ENCODE data around the gene TUBB2A. TPM values are rescaled to one million over a fixed set of nuclear protein-coding genes. Genes with fewer than 3 reads are reported as not detected.
"Not testable (repeated sequence)": the region's sequence is repeated elsewhere in the genome, so short reads cannot be mapped to it uniquely, and the experiment has no call there.

TUBB2A gene
- total RNA-seq, 1 experiment from 2014 or later: 112 TPM

DNA sequence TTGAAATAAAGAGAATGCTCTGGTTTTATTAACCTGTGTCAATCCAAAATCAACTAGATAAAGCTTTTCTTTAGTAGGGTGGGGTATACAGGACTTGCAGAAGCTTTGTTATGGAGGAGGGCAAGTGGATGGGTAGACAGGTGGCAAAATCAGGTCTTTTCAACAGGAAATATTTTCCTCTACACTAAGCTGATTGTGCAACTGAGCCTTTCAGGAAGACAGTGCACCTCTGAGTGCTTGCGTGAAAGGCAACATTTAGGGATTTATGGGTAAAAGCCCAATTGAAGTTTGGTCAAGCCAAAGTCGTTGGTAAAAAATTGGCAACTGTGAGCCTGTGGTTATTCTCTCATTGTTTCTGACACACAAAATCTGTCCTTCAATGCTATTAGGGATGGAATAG lies 23.8 kb upstream of the TUBB2A start:
- POLR2A ChIA-PET (ENCODE audit: low non-redundant PET): no interaction called here
- TF ChIP-seq, protein P1, sequence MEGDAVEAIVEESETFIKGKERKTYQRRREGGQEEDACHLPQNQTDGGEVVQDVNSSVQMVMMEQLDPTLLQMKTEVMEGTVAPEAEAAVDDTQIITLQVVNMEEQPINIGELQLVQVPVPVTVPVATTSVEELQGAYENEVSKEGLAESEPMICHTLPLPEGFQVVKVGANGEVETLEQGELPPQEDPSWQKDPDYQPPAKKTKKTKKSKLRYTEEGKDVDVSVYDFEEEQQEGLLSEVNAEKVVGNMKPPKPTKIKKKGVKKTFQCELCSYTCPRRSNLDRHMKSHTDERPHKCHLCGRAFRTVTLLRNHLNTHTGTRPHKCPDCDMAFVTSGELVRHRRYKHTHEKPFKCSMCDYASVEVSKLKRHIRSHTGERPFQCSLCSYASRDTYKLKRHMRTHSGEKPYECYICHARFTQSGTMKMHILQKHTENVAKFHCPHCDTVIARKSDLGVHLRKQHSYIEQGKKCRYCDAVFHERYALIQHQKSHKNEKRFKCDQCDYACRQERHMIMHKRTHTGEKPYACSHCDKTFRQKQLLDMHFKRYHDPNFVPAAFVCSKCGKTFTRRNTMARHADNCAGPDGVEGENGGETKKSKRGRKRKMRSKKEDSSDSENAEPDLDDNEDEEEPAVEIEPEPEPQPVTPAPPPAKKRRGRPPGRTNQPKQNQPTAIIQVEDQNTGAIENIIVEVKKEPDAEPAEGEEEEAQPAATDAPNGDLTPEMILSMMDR (conservative IDR thresholded peaks at IDR 0.05; ENCODE audit: low read depth, low read length): no peak
- no peak for TF ChIP-seq EZH2 (IDR thresholded peaks at IDR 0.05; ENCODE audit: borderline replicate concordance, low read depth, low read length, poor library complexity, severe bottlenecking)
- H3K4me3 ChIP-seq (ENCODE audit: low read depth, low read length, poor library complexity, severe bottlenecking): no peak overlapping the region
- no peaks in the 10 kb centered on the region for H3K36me3 ChIP-seq (ENCODE audit: insufficient read depth, low read length, poor library complexity, severe bottlenecking)
- no peaks in the 10 kb centered on the region for H3K4me1 ChIP-seq (ENCODE audit: insufficient read depth, low read length, poor library complexity, severe bottlenecking)
- intact Hi-C loops (cut with micrococcal nuclease; ENCODE audit: unreplicated experiment): no loop called here
- no peaks in the 10 kb centered on the region for H3K9me3 ChIP-seq (ENCODE audit: low read depth, low read length, poor library complexity, severe bottlenecking)
- no peak overlapping the region for H3K27ac ChIP-seq (ENCODE audit: low read depth, low read length, poor library complexity, severe bottlenecking)
- CTCF ChIA-PET: no interaction called here
- H3K27me3 ChIP-seq (replicated peaks; ENCODE audit: insufficient read depth, low read depth, low read length, poor library complexity): no peaks in the 10 kb centered on the region
- no TSS peak for BruUV-seq (replicated peaks)
- DNase-seq (ENCODE audit: low spot score): no peak

DNA sequence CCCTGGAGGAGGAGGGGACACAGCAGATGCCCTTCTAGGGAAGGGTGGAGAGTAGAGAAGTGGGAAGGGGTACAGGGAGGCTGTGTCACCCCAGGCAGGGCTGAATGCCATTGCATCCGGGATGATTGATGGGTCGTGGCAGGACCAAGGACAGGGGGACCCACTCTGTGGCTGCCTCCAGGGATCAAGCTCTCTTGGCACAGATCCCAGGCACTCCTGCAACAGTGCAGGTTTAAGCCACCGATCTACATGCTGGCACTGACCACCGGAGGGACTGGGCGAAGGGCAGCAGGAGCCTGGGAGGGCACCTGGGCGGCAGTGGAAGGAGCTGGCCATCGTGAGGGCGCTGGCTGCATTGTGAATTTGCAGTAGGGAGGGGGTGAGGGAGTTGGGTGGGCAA lies 22.6 kb upstream of the TUBB2A start:
- H3K4me3 ChIP-seq (ENCODE audit: low read depth, low read length, poor library complexity, severe bottlenecking); POLR2A ChIA-PET (ENCODE audit: low non-redundant PET); H3K4me1 ChIP-seq (ENCODE audit: insufficient read depth, low read length, poor library complexity, severe bottlenecking); H3K36me3 ChIP-seq (ENCODE audit: insufficient read depth, low read length, poor library complexity, severe bottlenecking); BruUV-seq (replicated peaks); CTCF ChIA-PET; H3K27me3 ChIP-seq (replicated peaks; ENCODE audit: insufficient read depth, low read depth, low read length, poor library complexity); H3K27ac ChIP-seq (ENCODE audit: low read depth, low read length, poor library complexity, severe bottlenecking); H3K9me3 ChIP-seq (ENCODE audit: low read depth, low read length, poor library complexity, severe bottlenecking); DNase-seq (ENCODE audit: low spot score): not testable (repeated sequence)
- intact Hi-C loops (cut with micrococcal nuclease; ENCODE audit: unreplicated experiment): loop anchor here (1.0 kb wide), 1 partner anchor 24 kb away; no protein-coding TSS in a partner anchor

DNA sequence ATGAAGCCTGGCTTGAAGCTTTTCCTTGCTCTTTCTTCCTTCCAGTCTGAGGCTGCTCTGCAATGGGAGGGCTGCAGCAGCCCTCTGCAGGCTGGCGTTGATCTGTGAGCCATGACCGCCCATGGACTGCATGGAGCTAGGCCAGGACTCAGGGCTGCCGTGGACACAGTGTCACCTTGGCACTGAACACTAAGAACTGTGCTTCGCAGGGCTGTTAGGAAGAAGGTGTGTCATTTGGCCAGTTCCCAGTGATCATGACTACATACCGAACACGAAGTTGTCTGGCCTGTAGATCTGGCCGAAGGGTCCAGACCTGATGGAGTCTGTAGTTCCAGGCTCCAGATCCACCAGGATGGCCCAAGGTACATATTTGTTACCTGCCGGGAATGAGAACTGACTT lies 21.3 kb upstream of the TUBB2A start:
- H3K27ac ChIP-seq (ENCODE audit: low read depth, low read length, poor library complexity, severe bottlenecking); H3K36me3 ChIP-seq (ENCODE audit: insufficient read depth, low read length, poor library complexity, severe bottlenecking); DNase-seq (ENCODE audit: low spot score); H3K27me3 ChIP-seq (replicated peaks; ENCODE audit: insufficient read depth, low read depth, low read length, poor library complexity); H3K9me3 ChIP-seq (ENCODE audit: low read depth, low read length, poor library complexity, severe bottlenecking); H3K4me3 ChIP-seq (ENCODE audit: low read depth, low read length, poor library complexity, severe bottlenecking); CTCF ChIA-PET; H3K4me1 ChIP-seq (ENCODE audit: insufficient read depth, low read length, poor library complexity, severe bottlenecking); intact Hi-C loops (cut with micrococcal nuclease; ENCODE audit: unreplicated experiment); BruUV-seq (replicated peaks): not testable (repeated sequence)
- POLR2A ChIA-PET (ENCODE audit: low non-redundant PET): interaction anchor here (0.6 to 0.7 kb wide), 2 partner anchors 8 to 88 kb away, joined by 3 to 8 read pairs; no protein-coding TSS in a partner anchor

DNA sequence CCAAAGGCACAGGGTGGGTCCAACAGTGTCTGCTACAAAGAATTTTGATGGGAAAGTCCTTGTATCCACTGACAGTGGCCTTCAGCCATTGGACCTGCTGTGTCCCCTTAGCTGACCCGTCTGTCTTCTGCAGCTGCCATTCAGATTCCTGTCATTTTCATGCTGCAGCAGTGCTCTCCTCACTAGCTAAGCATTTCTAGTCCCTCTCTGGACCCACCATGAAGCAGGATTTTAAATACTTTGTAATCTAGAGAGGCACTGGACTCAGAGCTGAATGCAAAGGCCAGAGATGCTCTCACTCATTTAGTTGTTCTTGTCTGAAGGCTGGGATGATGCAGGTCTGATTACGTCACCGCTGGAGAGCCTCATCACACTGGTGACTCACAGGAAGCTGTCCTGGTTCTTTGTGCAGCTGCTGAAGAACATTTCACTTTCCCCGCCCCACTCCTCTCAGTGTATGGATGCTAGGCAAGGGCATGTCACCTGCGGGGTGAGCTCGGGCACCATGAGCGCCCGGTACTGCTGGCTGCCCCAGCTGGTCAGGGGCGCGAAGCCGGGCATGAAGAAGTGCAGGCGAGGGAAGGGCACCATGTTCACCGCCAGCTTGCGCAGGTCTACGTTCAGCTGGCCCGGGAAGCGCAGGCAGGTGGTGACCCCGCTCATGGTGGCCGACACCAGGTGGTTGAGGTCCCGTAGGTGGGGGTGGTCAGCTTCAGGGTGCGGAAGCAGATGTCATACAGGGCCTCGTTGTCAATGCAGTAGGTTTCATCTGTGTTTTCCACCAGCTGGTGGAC lies 19.4 kb upstream of the TUBB2A start:
- no peaks in the 10 kb centered on the region for H3K9me3 ChIP-seq (ENCODE audit: low read depth, low read length, poor library complexity, severe bottlenecking)
- intact Hi-C loops (cut with micrococcal nuclease; ENCODE audit: unreplicated experiment): no loop called here
- no peaks in the 10 kb centered on the region for H3K27me3 ChIP-seq (replicated peaks; ENCODE audit: insufficient read depth, low read depth, low read length, poor library complexity)
- ChIA-PET CTCF (no interaction called here), POLR2A (ENCODE audit: low non-redundant PET) (no interaction called here)
- TF ChIP-seq, protein P1 (conservative IDR thresholded peaks at IDR 0.05; ENCODE audit: low read depth, low read length): no peak
- no peak for TF ChIP-seq EZH2 (IDR thresholded peaks at IDR 0.05; ENCODE audit: borderline replicate concordance, low read depth, low read length, poor library complexity, severe bottlenecking)
- no peaks in the 10 kb centered on the region for H3K4me1 ChIP-seq (ENCODE audit: insufficient read depth, low read length, poor library complexity, severe bottlenecking)
- no peak overlapping the region for H3K27ac ChIP-seq (ENCODE audit: low read depth, low read length, poor library complexity, severe bottlenecking)
- BruUV-seq (replicated peaks): no TSS peak
- DNase-seq (ENCODE audit: low spot score): peak; percentile 86
- no peak overlapping the region for H3K4me3 ChIP-seq (ENCODE audit: low read depth, low read length, poor library complexity, severe bottlenecking)
- H3K36me3 ChIP-seq (ENCODE audit: insufficient read depth, low read length, poor library complexity, severe bottlenecking): no peaks in the 10 kb centered on the region
